ENCODE measurements around the gene DNAH8. TPM values are rescaled to one million over a fixed set of nuclear protein-coding genes. Genes with fewer than 3 reads are reported as not detected.

The DNAH8 gene
- total and polyA plus RNA-seq, 2 donors from 2014 or later, result 0.50 TPM; not detected in 1

DNA sequence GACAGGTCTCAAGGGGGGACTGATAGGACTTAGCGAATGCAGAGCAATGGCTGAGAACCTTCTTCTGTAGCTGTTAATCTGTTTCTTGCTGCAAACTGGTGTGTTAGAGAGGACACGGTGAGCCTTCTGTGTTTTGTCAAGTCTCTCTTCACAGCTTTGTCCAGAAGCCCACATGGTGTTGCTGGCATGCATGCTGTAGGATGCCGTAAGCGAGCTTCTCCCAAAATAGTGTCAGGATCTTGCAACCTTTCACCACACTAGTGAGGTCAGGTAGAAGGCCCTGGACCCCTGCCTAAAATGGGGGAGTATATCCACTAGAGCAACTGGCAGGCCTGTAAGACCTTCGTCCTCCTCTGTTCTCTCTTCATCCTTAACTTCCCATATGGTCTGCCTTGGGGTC lies 281.6 kb downstream of the DNAH8 start:
- H3K27me3 ChIP-seq (ENCODE audit: control insufficient read depth, insufficient read depth, low read length), result no peaks in the 10 kb centered on the region
- TF ChIP-seq, protein P1, sequence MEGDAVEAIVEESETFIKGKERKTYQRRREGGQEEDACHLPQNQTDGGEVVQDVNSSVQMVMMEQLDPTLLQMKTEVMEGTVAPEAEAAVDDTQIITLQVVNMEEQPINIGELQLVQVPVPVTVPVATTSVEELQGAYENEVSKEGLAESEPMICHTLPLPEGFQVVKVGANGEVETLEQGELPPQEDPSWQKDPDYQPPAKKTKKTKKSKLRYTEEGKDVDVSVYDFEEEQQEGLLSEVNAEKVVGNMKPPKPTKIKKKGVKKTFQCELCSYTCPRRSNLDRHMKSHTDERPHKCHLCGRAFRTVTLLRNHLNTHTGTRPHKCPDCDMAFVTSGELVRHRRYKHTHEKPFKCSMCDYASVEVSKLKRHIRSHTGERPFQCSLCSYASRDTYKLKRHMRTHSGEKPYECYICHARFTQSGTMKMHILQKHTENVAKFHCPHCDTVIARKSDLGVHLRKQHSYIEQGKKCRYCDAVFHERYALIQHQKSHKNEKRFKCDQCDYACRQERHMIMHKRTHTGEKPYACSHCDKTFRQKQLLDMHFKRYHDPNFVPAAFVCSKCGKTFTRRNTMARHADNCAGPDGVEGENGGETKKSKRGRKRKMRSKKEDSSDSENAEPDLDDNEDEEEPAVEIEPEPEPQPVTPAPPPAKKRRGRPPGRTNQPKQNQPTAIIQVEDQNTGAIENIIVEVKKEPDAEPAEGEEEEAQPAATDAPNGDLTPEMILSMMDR (IDR thresholded peaks at IDR 0.05; ENCODE audit: borderline replicate concordance, extremely low read depth, insufficient read depth), result no peak
- no peak for FAIRE-seq

DNA sequence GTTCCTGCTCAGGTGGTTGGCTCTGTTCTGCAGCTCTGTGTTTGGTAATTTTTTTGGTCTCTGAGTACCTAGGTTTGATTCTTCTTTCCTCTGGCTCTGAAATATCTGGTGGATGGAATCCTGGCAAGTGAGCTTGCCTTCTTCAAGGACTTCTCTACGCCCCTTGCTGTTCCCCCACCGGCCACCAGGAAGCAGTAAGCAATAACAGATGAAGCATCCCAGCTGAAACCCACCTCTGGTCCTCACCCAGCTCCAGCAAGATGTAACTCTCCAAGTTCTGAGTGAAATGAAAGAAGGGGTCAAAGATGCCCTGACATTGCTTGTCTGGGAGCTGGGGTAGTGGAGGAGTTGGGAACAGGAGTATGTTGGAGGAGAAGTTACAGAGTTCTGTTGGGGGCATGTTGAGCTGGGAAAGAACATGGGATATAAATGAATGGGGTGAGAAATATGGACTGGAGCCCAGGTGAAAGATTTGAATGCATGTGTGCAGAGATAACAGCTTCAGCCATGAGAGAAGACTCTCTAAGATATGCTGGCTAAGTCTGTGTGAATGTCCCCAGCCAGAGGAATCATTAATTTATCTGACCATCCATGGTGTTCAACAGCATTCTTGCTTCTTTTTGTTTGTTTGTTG lies 282.1 kb downstream of the DNAH8 start:
- FAIRE-seq (no peak), DNase-seq (peak in 4 of 5 donors; percentile 59 to 73 (median 62))
- Histone ChIP-seq H3K9me3 (ENCODE audit: control insufficient read depth in 2 of 3, insufficient read depth in 1 of 3, low read length in 3 of 3) (no peaks in the 10 kb centered on the region), H3K4me3 (ENCODE audit: low read length in 3 of 3) (no peak overlapping the region), H3K4me1 (ENCODE audit: control insufficient read depth in 2 of 3, insufficient read depth in 2 of 3, low read depth in 1 of 3, low read length in 3 of 3) (no peaks in the 10 kb centered on the region), H3K36me3 (ENCODE audit: control insufficient read depth in 2 of 3, insufficient read depth in 3 of 3, low read length in 3 of 3) (no peaks in the 10 kb centered on the region), H3K9ac (ENCODE audit: low read length in 3 of 3) (no peak overlapping the region), H3K27me3 (ENCODE audit: control insufficient read depth, insufficient read depth, low read length) (no peaks in the 10 kb centered on the region), H3K27ac (ENCODE audit: low read depth in 2 of 2, low read length in 2 of 2) (no peak overlapping the region)
- TF ChIP-seq, protein P1 (IDR thresholded peaks at IDR 0.05; ENCODE audit: borderline replicate concordance, extremely low read depth, insufficient read depth), result peak; percentile 37
- intact Hi-C loops (cut with DNase I), result no loop called here

More for the DNA sequence above, 281.6 kb downstream of the DNAH8 start:
- DNase-seq, result no peak
- Histone ChIP-seq H3K9ac (ENCODE audit: low read length in 3 of 3) (no peak overlapping the region), H3K4me3 (ENCODE audit: low read length in 3 of 3) (no peak overlapping the region), H3K27ac (ENCODE audit: low read depth in 2 of 2, low read length in 2 of 2) (no peak overlapping the region), H3K4me1 (ENCODE audit: control insufficient read depth in 2 of 3, insufficient read depth in 2 of 3, low read depth in 1 of 3, low read length in 3 of 3) (no peaks in the 10 kb centered on the region), H3K9me3 (ENCODE audit: control insufficient read depth in 2 of 3, insufficient read depth in 1 of 3, low read length in 3 of 3) (no peaks in the 10 kb centered on the region), H3K36me3 (ENCODE audit: control insufficient read depth in 2 of 3, insufficient read depth in 3 of 3, low read length in 3 of 3) (no peaks in the 10 kb centered on the region)
- intact Hi-C loops (cut with DNase I), result no loop called here

DNA sequence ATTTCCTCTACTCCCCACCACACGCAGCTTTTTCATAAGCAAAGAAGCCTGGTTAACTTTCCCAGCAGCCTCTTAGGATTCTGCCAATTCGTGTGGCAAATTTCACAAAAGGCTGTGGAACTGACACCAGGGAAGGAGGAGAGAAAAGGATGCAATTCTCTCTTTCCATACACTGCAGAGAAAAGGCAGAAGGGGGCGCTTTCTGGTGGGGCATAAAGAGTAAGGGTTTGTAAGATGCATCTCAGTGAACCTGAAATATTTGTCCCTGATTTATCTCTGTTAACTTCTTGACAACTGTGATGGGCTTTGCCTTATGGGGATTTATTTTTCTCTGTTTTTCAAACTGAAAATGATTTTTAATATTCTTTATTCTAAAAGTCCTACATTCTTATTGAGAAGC lies 288.0 kb downstream of the DNAH8 start:
- H3K27ac ChIP-seq (ENCODE audit: low read depth in 2 of 2, low read length in 2 of 2), result no peak overlapping the region
- H3K27me3 ChIP-seq (ENCODE audit: control insufficient read depth, insufficient read depth, low read length), result no peaks in the 10 kb centered on the region
- TF ChIP-seq, protein P1 (IDR thresholded peaks at IDR 0.05; ENCODE audit: borderline replicate concordance, extremely low read depth, insufficient read depth), result no peak
- intact Hi-C loops (cut with DNase I), result no loop called here
- H3K4me1 ChIP-seq (ENCODE audit: control insufficient read depth in 2 of 3, insufficient read depth in 2 of 3, low read depth in 1 of 3, low read length in 3 of 3), result no peaks in the 10 kb centered on the region
- no peak overlapping the region for H3K4me3 ChIP-seq (ENCODE audit: low read length in 3 of 3)
- no peak overlapping the region for H3K9ac ChIP-seq (ENCODE audit: low read length in 3 of 3)
- FAIRE-seq (no peak), DNase-seq (no peak)
- no peaks in the 10 kb centered on the region for H3K36me3 ChIP-seq (ENCODE audit: control insufficient read depth in 2 of 3, insufficient read depth in 3 of 3, low read length in 3 of 3)
- no peaks in the 10 kb centered on the region for H3K9me3 ChIP-seq (ENCODE audit: control insufficient read depth in 2 of 3, insufficient read depth in 1 of 3, low read length in 3 of 3)

DNA sequence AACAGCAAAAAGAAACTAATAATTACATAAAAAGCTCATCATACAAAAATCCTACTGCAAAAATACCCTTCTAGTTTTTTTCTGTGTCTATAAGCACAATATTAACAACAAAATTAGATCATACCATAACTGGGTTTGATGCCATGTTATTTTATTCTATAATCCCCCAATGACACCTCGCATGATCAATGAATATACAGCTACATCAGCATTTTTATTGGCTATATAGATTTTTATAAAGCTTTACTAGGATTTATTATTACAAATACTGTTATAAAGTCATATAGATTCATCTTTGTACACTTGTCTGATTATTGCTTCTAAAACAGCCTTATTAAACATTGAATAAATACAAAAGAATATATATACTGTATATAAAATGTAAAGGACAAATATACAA lies 288.4 kb downstream of the DNAH8 start:
- Histone ChIP-seq H3K4me1 (ENCODE audit: control insufficient read depth in 2 of 3, insufficient read depth in 2 of 3, low read depth in 1 of 3, low read length in 3 of 3) (no peaks in the 10 kb centered on the region), H3K36me3 (ENCODE audit: control insufficient read depth in 2 of 3, insufficient read depth in 3 of 3, low read length in 3 of 3) (no peaks in the 10 kb centered on the region), H3K4me3 (ENCODE audit: low read length in 3 of 3) (no peak overlapping the region), H3K9me3 (ENCODE audit: control insufficient read depth in 2 of 3, insufficient read depth in 1 of 3, low read length in 3 of 3) (no peaks in the 10 kb centered on the region), H3K27ac (ENCODE audit: low read depth in 2 of 2, low read length in 2 of 2) (no peak overlapping the region), H3K9ac (ENCODE audit: low read length in 3 of 3) (no peak overlapping the region), H3K27me3 (ENCODE audit: control insufficient read depth, insufficient read depth, low read length) (no peaks in the 10 kb centered on the region)
- FAIRE-seq (peak; percentile 35), DNase-seq (no peak)
- TF ChIP-seq, protein P1 (IDR thresholded peaks at IDR 0.05; ENCODE audit: borderline replicate concordance, extremely low read depth, insufficient read depth), result no peak
- intact Hi-C loops (cut with DNase I), result no loop called here

All from kidney (tissue), 14 donors.